Chondrocyte (in vitro differentiated cells): ENCODE measurements around the gene LACRT. TPM values are rescaled to one million over a fixed set of nuclear protein-coding genes. Genes with fewer than 3 reads are reported as not detected.

Experiments
- DNase-seq: peaks from one replicate; pipeline ENCODE4 v3.0.0; 2021; ENCODE audit warnings: mixed read lengths, low spot score
- H3K27ac Mint-ChIP-seq: one replicate; pipeline ENCODE4 v1.8.0; 2021; ENCODE audit warnings: mild to moderate bottlenecking, moderate library complexity, mixed read lengths; ENCODE audit not compliant: unreplicated experiment
- H3K27me3 Mint-ChIP-seq: 2 replicates; pipeline ENCODE4 v1.8.0; 2021; ENCODE audit warnings: low read depth, mixed read lengths
- H3K36me3 Mint-ChIP-seq: 2 replicates; pipeline ENCODE4 v1.8.0; 2021; ENCODE audit warnings: low read depth, mixed read lengths
- H3K4me1 Mint-ChIP-seq: 2 replicates; pipeline ENCODE4 v1.8.0; 2021; ENCODE audit warnings: low read depth, mild to moderate bottlenecking, mixed read lengths
- H3K4me3 Mint-ChIP-seq: one replicate; pipeline ENCODE4 v1.8.0; 2021; ENCODE audit warnings: mild to moderate bottlenecking, moderate library complexity, mixed read lengths; ENCODE audit not compliant: unreplicated experiment
- H3K9me3 Mint-ChIP-seq: 2 replicates; pipeline ENCODE4 v1.8.0; 2021; ENCODE audit warnings: low read depth, mixed read lengths
- total RNA-seq: library from RNA; stranded (reverse); gene quantifications from 3 replicates; pipeline ENCODE4 v1.2.1, GENCODE V29; 2021
- TF ChIP-seq, protein P1 (sequence below): fragments of 200-600 bp; sonication (generic); IDR thresholded peaks from 2 replicates; pipeline ENCODE4 v1.5.0; 2021; ENCODE audit warnings: antibody characterized with exemption, mild to moderate bottlenecking, moderate library complexity

The LACRT gene
- total RNA-seq, 1 donor from 2014 or later = not detected

DNA sequence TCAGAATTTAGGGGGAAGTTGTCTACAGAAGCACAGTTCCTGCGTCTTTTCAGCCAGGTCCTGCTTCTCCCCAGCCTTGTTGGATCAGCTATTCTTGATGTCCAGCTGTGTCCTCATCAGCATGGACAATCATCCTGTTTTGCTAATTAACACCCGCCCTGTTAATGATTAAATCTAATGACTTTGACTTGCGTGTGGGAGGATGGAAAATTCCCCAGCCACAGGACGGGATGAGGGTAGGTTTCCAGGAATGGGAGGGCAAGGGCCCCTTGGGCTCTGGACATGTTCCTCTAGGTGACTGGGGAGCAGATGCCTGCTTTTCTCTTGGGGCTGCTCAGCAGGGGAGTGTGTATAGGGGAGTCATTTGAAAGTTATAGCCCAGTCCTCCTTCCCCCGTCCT, 41.0 kb downstream of the LACRT start:
- no peaks in the 10 kb centered on the region for H3K36me3 Mint-ChIP-seq
- peaks cover 10% of the 10 kb centered on the region for H3K4me1 Mint-ChIP-seq
- peaks cover 65% of the 10 kb centered on the region for H3K27me3 Mint-ChIP-seq
- H3K9me3 Mint-ChIP-seq = no peaks in the 10 kb centered on the region
- no peak for DNase-seq
- TF ChIP-seq, protein P1, sequence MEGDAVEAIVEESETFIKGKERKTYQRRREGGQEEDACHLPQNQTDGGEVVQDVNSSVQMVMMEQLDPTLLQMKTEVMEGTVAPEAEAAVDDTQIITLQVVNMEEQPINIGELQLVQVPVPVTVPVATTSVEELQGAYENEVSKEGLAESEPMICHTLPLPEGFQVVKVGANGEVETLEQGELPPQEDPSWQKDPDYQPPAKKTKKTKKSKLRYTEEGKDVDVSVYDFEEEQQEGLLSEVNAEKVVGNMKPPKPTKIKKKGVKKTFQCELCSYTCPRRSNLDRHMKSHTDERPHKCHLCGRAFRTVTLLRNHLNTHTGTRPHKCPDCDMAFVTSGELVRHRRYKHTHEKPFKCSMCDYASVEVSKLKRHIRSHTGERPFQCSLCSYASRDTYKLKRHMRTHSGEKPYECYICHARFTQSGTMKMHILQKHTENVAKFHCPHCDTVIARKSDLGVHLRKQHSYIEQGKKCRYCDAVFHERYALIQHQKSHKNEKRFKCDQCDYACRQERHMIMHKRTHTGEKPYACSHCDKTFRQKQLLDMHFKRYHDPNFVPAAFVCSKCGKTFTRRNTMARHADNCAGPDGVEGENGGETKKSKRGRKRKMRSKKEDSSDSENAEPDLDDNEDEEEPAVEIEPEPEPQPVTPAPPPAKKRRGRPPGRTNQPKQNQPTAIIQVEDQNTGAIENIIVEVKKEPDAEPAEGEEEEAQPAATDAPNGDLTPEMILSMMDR = no peak
- H3K4me3 Mint-ChIP-seq = no peak overlapping the region
- H3K27ac Mint-ChIP-seq = no peak overlapping the region

- no peaks in the 10 kb centered on the region for H3K9me3 Mint-ChIP-seq
- H3K4me3 Mint-ChIP-seq = no peak overlapping the region
- no peak for DNase-seq
- H3K36me3 Mint-ChIP-seq = no peaks in the 10 kb centered on the region
- H3K27ac Mint-ChIP-seq = no peak overlapping the region
- TF ChIP-seq, protein P1 = no peak
- peaks cover 11% of the 10 kb centered on the region for H3K4me1 Mint-ChIP-seq
- peaks cover 61% of the 10 kb centered on the region for H3K27me3 Mint-ChIP-seq
These were observed 41.6 kb downstream of the LACRT start for GRCh38 chr12:54593135-54593534.

DNA sequence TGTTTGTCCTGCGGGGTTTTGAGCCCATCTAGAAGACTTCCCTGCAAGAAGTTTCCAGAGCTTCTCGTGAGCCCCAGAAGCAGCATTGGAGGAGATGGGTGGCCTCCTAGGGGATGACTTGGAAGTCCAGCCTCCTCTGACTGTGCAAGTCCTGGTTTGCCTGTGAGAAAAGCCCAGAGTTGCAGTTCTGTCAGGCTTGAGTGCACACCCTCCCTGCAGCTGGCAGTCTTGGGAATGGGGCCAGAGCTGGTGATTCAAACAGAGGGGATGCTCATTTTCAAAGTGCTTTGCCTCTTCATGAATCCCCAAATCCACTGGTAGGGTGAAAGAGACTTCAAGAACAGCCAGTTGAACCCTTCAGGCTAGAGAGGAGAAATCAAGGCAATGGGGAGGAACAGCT, 42.4 kb downstream of the LACRT start:
- Mint-ChIP-seq H3K4me3 (no peak overlapping the region), H3K9me3 (no peaks in the 10 kb centered on the region), H3K27ac (no peak overlapping the region), H3K4me1 (peaks cover 14% of the 10 kb centered on the region), H3K36me3 (no peaks in the 10 kb centered on the region), H3K27me3 (peaks cover 66% of the 10 kb centered on the region)
- DNase-seq = no peak
- TF ChIP-seq, protein P1 = no peak

- Mint-ChIP-seq H3K9me3 (no peaks in the 10 kb centered on the region), H3K36me3 (no peaks in the 10 kb centered on the region), H3K4me3 (no peak overlapping the region), H3K27ac (no peak overlapping the region), H3K4me1 (peaks cover 16% of the 10 kb centered on the region), H3K27me3 (peaks cover 64% of the 10 kb centered on the region)
- no peak for DNase-seq
- TF ChIP-seq, protein P1 = no peak
These were observed 43.6 kb downstream of the LACRT start for GRCh38 chr12:54590978-54591591.

- Mint-ChIP-seq H3K4me3 (no peak overlapping the region), H3K4me1 (peaks cover 16% of the 10 kb centered on the region), H3K27ac (no peak overlapping the region), H3K36me3 (no peaks in the 10 kb centered on the region), H3K27me3 (peaks cover 69% of the 10 kb centered on the region), H3K9me3 (no peaks in the 10 kb centered on the region)
- no peak for DNase-seq
- TF ChIP-seq, protein P1 = no peak
These were observed 44.7 kb downstream of the LACRT start for GRCh38 chr12:54589964-54590363.
